ENCODE results near the gene CEP162.
A peak's percentile ranks its signal among the peaks of the same experiment; 100 is the strongest.
"Not testable (repeated sequence)": the region's sequence is repeated elsewhere in the genome, so short reads cannot be mapped to it uniquely, and the experiment has no call there.

Gene CEP162

GRCh38 chr6:84123186-84123585, 104.3 kb downstream of the CEP162 start:
- TF ChIP-seq CTCF (IDR thresholded peaks at IDR 0.05) (no peak), ZFX (IDR thresholded peaks at IDR 0.05; ENCODE audit: borderline replicate concordance) (no peak)

GRCh38 chr6:84119277-84119676, 108.2 kb downstream of the CEP162 start:
- H3K27ac ChIP-seq: no peak overlapping the region
- peak; percentile 33; the same call in 1 of the 2 replicates for TF ChIP-seq CTCF (IDR thresholded peaks at IDR 0.05)
- TF ChIP-seq ZFX (IDR thresholded peaks at IDR 0.05; ENCODE audit: borderline replicate concordance): no peak

More at GRCh38 chr6:84123186-84123585, 104.3 kb downstream of the CEP162 start:
- H3K27ac ChIP-seq: no peak overlapping the region

DNA sequence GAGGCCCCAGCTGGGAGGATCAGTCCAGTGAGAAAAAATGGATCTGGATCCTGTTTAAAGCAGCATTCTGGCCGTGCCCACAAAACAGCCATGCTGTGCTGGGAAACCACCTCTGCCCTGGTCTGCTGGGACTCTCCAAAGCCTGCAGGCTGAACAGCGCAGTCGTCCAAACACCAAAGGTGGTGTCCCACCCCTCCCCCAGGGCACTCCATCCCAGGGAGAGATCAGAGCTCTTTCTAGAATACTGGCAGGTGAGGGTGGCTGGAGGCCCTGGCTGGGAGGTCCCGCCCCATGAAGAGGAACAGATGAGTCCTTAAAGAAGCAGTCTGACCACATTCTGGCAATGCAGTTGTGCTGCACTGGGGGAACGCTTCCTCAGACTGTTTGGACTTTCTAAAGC, 109.3 kb downstream of the CEP162 start:
- H3K27ac ChIP-seq: no peak overlapping the region
- TF ChIP-seq CTCF (IDR thresholded peaks at IDR 0.05) (no peak), ZFX (IDR thresholded peaks at IDR 0.05; ENCODE audit: borderline replicate concordance) (no peak)

DNA sequence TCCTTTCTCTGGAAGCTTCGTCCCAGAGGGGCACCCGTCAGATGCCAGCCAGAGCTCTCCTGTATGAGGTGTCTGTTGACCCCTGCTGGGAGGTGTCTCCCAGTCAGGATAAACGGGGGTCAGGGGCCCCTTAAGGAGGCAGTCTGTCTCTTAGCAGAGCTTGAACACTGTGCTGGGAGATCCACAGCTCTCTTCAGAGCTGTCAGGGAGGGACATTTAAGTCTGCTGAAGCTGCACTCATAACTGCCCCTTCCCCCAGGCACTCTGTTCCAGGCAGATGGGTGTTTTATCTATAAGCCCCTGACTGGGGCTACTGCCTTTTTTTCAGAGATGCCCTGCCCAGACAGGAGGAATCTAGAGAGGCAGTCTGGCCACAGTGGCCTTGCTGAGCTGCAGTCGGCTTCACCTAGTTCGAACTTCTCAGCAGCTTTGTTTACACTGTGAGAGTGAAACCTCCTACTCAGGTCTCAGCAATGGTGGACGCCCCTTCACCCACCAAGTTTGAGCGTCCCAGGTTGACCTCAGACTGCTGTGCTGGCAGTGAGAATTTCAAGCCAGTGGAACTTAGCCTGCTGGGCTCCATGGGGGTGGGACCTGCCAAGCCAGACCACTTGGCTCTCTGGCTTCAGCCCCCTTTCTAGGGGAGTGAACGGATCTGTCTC, 112.4 kb downstream of the CEP162 start:
- not testable (repeated sequence) for H3K27ac ChIP-seq

GRCh38 chr6:84111351-84111750, 116.1 kb downstream of the CEP162 start:
- not testable (repeated sequence) for H3K27ac ChIP-seq

DNA sequence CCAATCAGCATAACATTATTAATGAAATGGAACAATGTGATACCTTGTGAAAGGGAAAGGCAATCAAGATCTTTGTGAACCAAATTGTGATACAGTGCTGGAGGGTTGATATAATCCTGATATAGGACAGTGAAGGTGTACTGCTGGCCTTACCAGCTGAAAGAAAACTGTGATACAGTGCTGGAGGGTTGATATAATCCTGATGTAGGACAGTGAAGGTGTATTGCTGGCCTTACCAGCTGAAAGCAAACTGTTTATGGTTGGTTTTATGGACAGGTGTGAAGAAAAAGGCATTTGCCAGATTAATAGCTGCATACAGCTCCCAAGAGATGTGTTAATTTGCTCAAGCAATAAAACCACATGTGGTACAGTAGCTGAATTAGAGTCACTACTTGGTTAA, 119.9 kb downstream of the CEP162 start:
- no peak for TF ChIP-seq ZFX (IDR thresholded peaks at IDR 0.05; ENCODE audit: borderline replicate concordance)
- no peak for TF ChIP-seq CTCF (IDR thresholded peaks at IDR 0.05)
- no peak overlapping the region for H3K27ac ChIP-seq

DNA sequence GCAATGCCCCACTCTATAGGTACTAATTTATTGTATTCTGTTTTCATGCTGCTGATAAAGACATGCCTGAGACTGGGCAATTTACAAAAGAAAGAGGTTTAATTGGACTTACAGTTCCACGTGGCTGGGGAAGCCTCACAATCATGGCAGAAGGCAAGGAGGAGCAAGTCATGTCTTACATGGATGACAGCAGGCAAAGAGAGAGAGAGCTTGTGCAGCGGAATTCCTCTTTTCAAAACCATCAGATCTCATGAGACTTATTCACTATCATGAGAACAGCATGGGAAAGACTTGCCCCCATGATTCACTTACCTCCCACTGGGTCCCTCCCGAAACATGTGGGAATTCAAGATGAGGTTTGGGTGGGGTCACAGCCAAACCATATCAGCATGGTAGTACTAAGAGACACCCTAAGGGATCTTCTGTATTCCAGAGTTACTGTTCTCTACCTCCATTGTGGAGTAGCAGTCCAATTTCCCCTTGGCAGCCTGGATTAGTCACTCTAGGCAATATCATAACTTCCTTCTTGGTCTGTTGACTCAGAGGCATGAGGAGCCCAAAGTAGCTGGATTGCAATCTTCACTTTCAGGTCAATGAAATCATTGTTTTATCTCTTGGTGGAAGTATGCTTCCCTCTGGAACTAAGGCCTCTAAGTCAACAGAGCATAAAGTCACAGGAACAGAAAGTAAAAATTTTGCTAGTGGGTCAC, 122.1 kb downstream of the CEP162 start:
- H3K27ac ChIP-seq: not testable (repeated sequence)

- TF ChIP-seq CTCF (IDR thresholded peaks at IDR 0.05) (no peak), ZFX (IDR thresholded peaks at IDR 0.05; ENCODE audit: borderline replicate concordance) (no peak)
- H3K27ac ChIP-seq: no peak overlapping the region
These were observed 124.4 kb downstream of the CEP162 start for GRCh38 chr6:84103029-84103428.

DNA sequence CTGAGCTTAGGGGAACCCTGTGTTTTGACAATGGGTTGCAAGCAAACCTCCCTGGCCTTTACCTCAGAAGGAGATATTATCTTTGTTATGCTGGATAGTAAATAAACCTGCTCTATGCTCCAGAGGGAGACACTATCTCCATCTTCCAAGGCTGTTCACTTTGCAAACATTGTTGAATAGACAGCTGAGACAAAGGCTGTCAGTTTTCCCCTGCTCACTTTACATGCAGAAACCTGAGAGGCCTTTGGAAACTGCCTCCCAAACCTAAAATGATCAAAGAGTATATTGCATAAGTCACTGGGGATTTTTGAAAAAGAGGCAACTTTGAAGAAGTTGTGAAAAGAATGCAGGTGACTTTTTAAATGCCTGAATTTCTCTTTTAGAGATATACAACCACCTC, 132.3 kb downstream of the CEP162 start:
- TF ChIP-seq CTCF (IDR thresholded peaks at IDR 0.05): no peak
- TF ChIP-seq ZFX (IDR thresholded peaks at IDR 0.05; ENCODE audit: borderline replicate concordance): no peak
- H3K27ac ChIP-seq: no peak overlapping the region

All from 22Rv1 (cell line).